WTC11 (cell line): Measurements from ENCODE around the gene CAPN7. TPM values are rescaled to one million over a fixed set of nuclear protein-coding genes. Genes with fewer than 3 reads are reported as not detected.

Source experiments
- ATAC-seq: fragments of 200-7000 bp; cut with Tn5 transposase; 2 replicates; pipeline ENCODE4 v1.10.0; 2021; ENCODE audit warnings: mild to moderate bottlenecking, moderate library complexity
- CTCF ChIA-PET: fragments of 300-600 bp; sonication (Branson Sonifier 250); formaldehyde crosslinking; loops from one replicate; lab custom pipeline; 2021; ENCODE audit warnings: antibody characterized with exemption; lab: Charles Lee
- POLR2A ChIA-PET: fragments of 350-600 bp; sonication (Branson Sonifier 250); formaldehyde crosslinking; loops from one replicate; lab custom pipeline; 2021; ENCODE audit warnings: antibody characterized with exemption; lab: Charles Lee
- DNase-seq: peaks from one replicate; pipeline ENCODE4 v3.0.0; 2021; ENCODE audit warnings: low spot score
- H3K27ac Mint-ChIP-seq: 2 replicates; pipeline ENCODE4 v1.8.0; 2021; ENCODE audit warnings: mixed read lengths
- H3K27me3 Mint-ChIP-seq: 2 replicates; pipeline ENCODE4 v1.8.0; 2021; ENCODE audit warnings: low read depth, mild to moderate bottlenecking, moderate library complexity, mixed read lengths
- H3K36me3 Mint-ChIP-seq: 2 replicates; pipeline ENCODE4 v1.8.0; 2021; ENCODE audit warnings: mixed read lengths
- H3K4me1 Mint-ChIP-seq: 2 replicates; pipeline ENCODE4 v1.8.0; 2022; ENCODE audit warnings: mixed read lengths
- H3K4me3 Mint-ChIP-seq: 2 replicates; pipeline ENCODE4 v1.8.0; 2021; ENCODE audit warnings: mild to moderate bottlenecking, moderate library complexity, mixed read lengths
- H3K9me3 Mint-ChIP-seq: 2 replicates; pipeline ENCODE4 v1.8.0; 2021; ENCODE audit warnings: mixed read lengths
- AFF4 ChIP-seq: sonication (generic); formaldehyde crosslinking; IDR thresholded peaks from 2 replicates; pipeline ENCODE4 v1.8.1; 2023; ENCODE audit warnings: mild to moderate bottlenecking, missing genetic modification reagents, borderline replicate concordance
- AR ChIP-seq: fragments of 250-450 bp; sonication (Bioruptor Pico); IDR thresholded peaks from 2 replicates; pipeline ENCODE4 v1.9.0; 2021; ENCODE audit warnings: mild to moderate bottlenecking
- ATF1 ChIP-seq: sonication (generic); formaldehyde crosslinking; IDR thresholded peaks from 2 replicates; pipeline ENCODE4 v1.8.1; 2023; ENCODE audit warnings: mild to moderate bottlenecking, moderate library complexity, missing genetic modification reagents
- ATF3 ChIP-seq: sonication (generic); formaldehyde crosslinking; conservative IDR thresholded peaks from 2 replicates; pipeline ENCODE4 v1.8.1; 2022; ENCODE audit warnings: mild to moderate bottlenecking, missing genetic modification reagents
- E2F4 ChIP-seq: sonication (generic); formaldehyde crosslinking; IDR thresholded peaks from 2 replicates; pipeline ENCODE4 v1.8.1; 2022; ENCODE audit warnings: low read depth, mild to moderate bottlenecking, moderate library complexity, missing genetic modification reagents, borderline replicate concordance
- ELF4 ChIP-seq: sonication (generic); formaldehyde crosslinking; IDR thresholded peaks from 2 replicates; pipeline ENCODE4 v1.8.1; 2022; ENCODE audit warnings: low read depth, mild to moderate bottlenecking, moderate library complexity, missing genetic modification reagents
- FOXP4 ChIP-seq: sonication (generic); formaldehyde crosslinking; IDR thresholded peaks from 2 replicates; pipeline ENCODE4 v1.8.0; 2022; ENCODE audit warnings: mild to moderate bottlenecking, missing genetic modification reagents
- GRHL2 ChIP-seq: fragments of 250-450 bp; sonication (Bioruptor Pico); IDR thresholded peaks from 2 replicates; pipeline ENCODE4 v1.8.0; 2022; ENCODE audit warnings: mild to moderate bottlenecking, moderate library complexity; ENCODE audit not compliant: insufficient replicate concordance, severe bottlenecking
- GTF2I ChIP-seq: fragments of 250-450 bp; sonication (Bioruptor Pico); conservative IDR thresholded peaks from 2 replicates; pipeline ENCODE4 v1.4.0; 2021; ENCODE audit warnings: mild to moderate bottlenecking
- JAZF1 ChIP-seq: fragments of 250-450 bp; sonication (Bioruptor Pico); IDR thresholded peaks from 2 replicates; pipeline ENCODE4 v1.9.0; 2021; ENCODE audit warnings: moderate library complexity, mild to moderate bottlenecking, inconsistent platforms
- MLX ChIP-seq: sonication (generic); formaldehyde crosslinking; IDR thresholded peaks from 2 replicates; pipeline ENCODE4 v1.8.1; 2023; ENCODE audit warnings: mild to moderate bottlenecking, missing genetic modification reagents, moderate library complexity
- MYBL2 ChIP-seq: sonication (generic); formaldehyde crosslinking; IDR thresholded peaks from 2 replicates; pipeline ENCODE4 v1.8.1; 2023; ENCODE audit warnings: mild to moderate bottlenecking, moderate library complexity, missing genetic modification reagents
- NFYB ChIP-seq: sonication (generic); formaldehyde crosslinking; conservative IDR thresholded peaks from 2 replicates; pipeline ENCODE4 v1.8.0; 2022; ENCODE audit warnings: low read depth, missing genetic modification reagents
- SMAD4 ChIP-seq: sonication (generic); formaldehyde crosslinking; IDR thresholded peaks from 2 replicates; pipeline ENCODE4 v1.8.0; 2022; ENCODE audit warnings: mild to moderate bottlenecking, missing genetic modification reagents
- TEAD1 ChIP-seq: sonication (generic); formaldehyde crosslinking; IDR thresholded peaks from 2 replicates; pipeline ENCODE4 v1.8.0; 2022; ENCODE audit warnings: mild to moderate bottlenecking, missing genetic modification reagents
- TP53 ChIP-seq: sonication (generic); formaldehyde crosslinking; IDR thresholded peaks from 2 replicates; pipeline ENCODE4 v1.8.1; 2023; ENCODE audit warnings: mild to moderate bottlenecking, missing genetic modification reagents
- USF1 ChIP-seq: sonication (generic); formaldehyde crosslinking; IDR thresholded peaks from 2 replicates; pipeline ENCODE4 v1.8.0; 2022; ENCODE audit warnings: mild to moderate bottlenecking, missing genetic modification reagents
- ZMAT4 ChIP-seq: fragments of 250-450 bp; sonication (Bioruptor Pico); IDR thresholded peaks from 2 replicates; pipeline ENCODE4 v1.9.0; 2021; ENCODE audit warnings: mild to moderate bottlenecking
- ZNF423 ChIP-seq: fragments of 250-450 bp; sonication (Bioruptor Pico); IDR thresholded peaks from 2 replicates; pipeline ENCODE4 v2.1.2; 2022; ENCODE audit warnings: mild to moderate bottlenecking, moderate library complexity
- total RNA-seq: library from RNA; stranded (reverse); gene quantifications from 3 replicates; pipeline ENCODE4 v1.2.3, GENCODE V29; 2021

CAPN7 gene
- total RNA-seq, 1 experiment from 2014 or later, result 16.8 TPM

- TF ChIP-seq E2F4 (CRISPR knock-in tag) (no peak), TEAD1 (CRISPR knock-in tag) (no peak), ZMAT4 (CRISPR knock-in tag) (no peak)
These were observed 11.1 kb downstream of the CAPN7 start (continued) for GRCh38 chr3:15217011-15217671.

- no peaks in the 10 kb centered on the region for H3K9me3 Mint-ChIP-seq
- H3K4me1 Mint-ChIP-seq, result no peaks in the 10 kb centered on the region
- TF ChIP-seq NFYB (CRISPR knock-in tag), result no peak
- TF ChIP-seq USF1 (CRISPR knock-in tag), result no peak
- TF ChIP-seq SMAD4 (CRISPR knock-in tag), result no peak
- TF ChIP-seq TP53 (CRISPR knock-in tag), result no peak
- TF ChIP-seq ATF1 (CRISPR knock-in tag), result no peak
- TF ChIP-seq FOXP4 (CRISPR knock-in tag), result no peak
- TF ChIP-seq GRHL2 (CRISPR knock-in tag), result no peak
- no peak for TF ChIP-seq ZMAT4 (CRISPR knock-in tag)
- TF ChIP-seq MLX, result no peak
- no peak for TF ChIP-seq ATF3 (CRISPR knock-in tag)
- no peak for TF ChIP-seq GTF2I
- TF ChIP-seq ELF4 (CRISPR knock-in tag), result no peak
- TF ChIP-seq ZNF423 (CRISPR knock-in tag), result no peak
- TF ChIP-seq JAZF1 (CRISPR knock-in tag), result no peak
- TF ChIP-seq AFF4, result no peak
- no peak for TF ChIP-seq AR (CRISPR knock-in tag)
- no peak for TF ChIP-seq MYBL2
- H3K4me3 Mint-ChIP-seq, result no peak overlapping the region
- no peak overlapping the region for H3K27ac Mint-ChIP-seq
- no peaks in the 10 kb centered on the region for H3K27me3 Mint-ChIP-seq
- no peak for ATAC-seq
- CTCF ChIA-PET, result no interaction called here
- DNase-seq, result no peak
- peaks cover 32% of the 10 kb centered on the region for H3K36me3 Mint-ChIP-seq
- POLR2A ChIA-PET, result interaction anchor here (1.1 kb wide), 1 partner anchor 10 kb away, joined by 3 read pairs; no protein-coding TSS in a partner anchor
These were observed 11.8 kb downstream of the CAPN7 start for GRCh38 chr3:15217841-15218267.
